Measurements from ENCODE around the gene TADA2A.

TADA2A gene

GRCh38 chr17:37506678-37507077 lies 100.0 kb downstream of the TADA2A start:
- H3K9me3 ChIP-seq (ENCODE audit: control insufficient read depth, insufficient read depth, low read depth, low read length): no peaks in the 10 kb centered on the region
- no peak overlapping the region for H3K27ac ChIP-seq (ENCODE audit: extremely low read depth, low read depth, low read length)
- peaks cover 6 to 20% of the 10 kb centered on the region in 2 experiments; a peak in 2 of 3 replicates for H3K36me3 ChIP-seq (ENCODE audit: control insufficient read depth in 2 of 2, insufficient read depth in 1 of 2, low read length in 2 of 2)
- TF ChIP-seq ZNF677 (tag by site-specific recombination; IDR thresholded peaks at IDR 0.05) (no peak), ZNF600 (tag by site-specific recombination; IDR thresholded peaks at IDR 0.05) (peak; percentile 71; the same call in 1 of the 2 replicates)
- TF ChIP-seq, protein P1, sequence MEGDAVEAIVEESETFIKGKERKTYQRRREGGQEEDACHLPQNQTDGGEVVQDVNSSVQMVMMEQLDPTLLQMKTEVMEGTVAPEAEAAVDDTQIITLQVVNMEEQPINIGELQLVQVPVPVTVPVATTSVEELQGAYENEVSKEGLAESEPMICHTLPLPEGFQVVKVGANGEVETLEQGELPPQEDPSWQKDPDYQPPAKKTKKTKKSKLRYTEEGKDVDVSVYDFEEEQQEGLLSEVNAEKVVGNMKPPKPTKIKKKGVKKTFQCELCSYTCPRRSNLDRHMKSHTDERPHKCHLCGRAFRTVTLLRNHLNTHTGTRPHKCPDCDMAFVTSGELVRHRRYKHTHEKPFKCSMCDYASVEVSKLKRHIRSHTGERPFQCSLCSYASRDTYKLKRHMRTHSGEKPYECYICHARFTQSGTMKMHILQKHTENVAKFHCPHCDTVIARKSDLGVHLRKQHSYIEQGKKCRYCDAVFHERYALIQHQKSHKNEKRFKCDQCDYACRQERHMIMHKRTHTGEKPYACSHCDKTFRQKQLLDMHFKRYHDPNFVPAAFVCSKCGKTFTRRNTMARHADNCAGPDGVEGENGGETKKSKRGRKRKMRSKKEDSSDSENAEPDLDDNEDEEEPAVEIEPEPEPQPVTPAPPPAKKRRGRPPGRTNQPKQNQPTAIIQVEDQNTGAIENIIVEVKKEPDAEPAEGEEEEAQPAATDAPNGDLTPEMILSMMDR (tag by site-specific recombination; IDR thresholded peaks at IDR 0.05): peak; percentile 66
- POLR2A ChIA-PET: no interaction called here
- H3K4me3 ChIP-seq (ENCODE audit: low read depth, low read length): no peak overlapping the region
- H3K4me1 ChIP-seq (ENCODE audit: control insufficient read depth, insufficient read depth, low read length): no peaks in the 10 kb centered on the region
- CTCF ChIA-PET: interaction anchor here (0.6 to 2.4 kb wide), 6 partner anchors 12 to 264 kb away, joined by 3 to 9 read pairs (median 4); no protein-coding TSS in a partner anchor

GRCh38 chr17:37507111-37507510 lies 100.4 kb downstream of the TADA2A start:
- ChIA-PET POLR2A (no interaction called here), CTCF (interaction anchor here (0.6 to 2.4 kb wide), 6 partner anchors 12 to 271 kb away, joined by 3 to 9 read pairs (median 4); no protein-coding TSS in a partner anchor)
- TF ChIP-seq TCF7L2 (IDR thresholded peaks at IDR 0.05; ENCODE audit: borderline replicate concordance, low read depth, low read length): no peak
- no peak for TF ChIP-seq ZNF658 (tag by site-specific recombination; IDR thresholded peaks at IDR 0.05)
- TF ChIP-seq HOXD13 (CRISPR knock-in tag; IDR thresholded peaks at IDR 0.05; ENCODE audit: borderline replicate concordance): no peak
- Histone ChIP-seq H3K4me1 (ENCODE audit: control insufficient read depth, insufficient read depth, low read length) (no peaks in the 10 kb centered on the region), H3K9me3 (ENCODE audit: control insufficient read depth, insufficient read depth, low read depth, low read length) (no peaks in the 10 kb centered on the region), H3K36me3 (ENCODE audit: control insufficient read depth in 2 of 2, insufficient read depth in 1 of 2, low read length in 2 of 2) (peaks cover 6 to 23% of the 10 kb centered on the region in 2 experiments; a peak in 2 of 3 replicates), H3K4me3 (ENCODE audit: low read depth, low read length) (no peak overlapping the region), H3K27ac (ENCODE audit: extremely low read depth, low read depth, low read length) (no peak overlapping the region)

- POLR2A ChIA-PET: no interaction called here
- CTCF ChIA-PET: interaction anchor here (1.2 kb wide), 1 partner anchor 59 kb away, joined by 4 read pairs; no protein-coding TSS in a partner anchor
- Histone ChIP-seq H3K4me3 (ENCODE audit: low read depth, low read length) (no peak overlapping the region), H3K9me3 (ENCODE audit: control insufficient read depth, insufficient read depth, low read depth, low read length) (no peaks in the 10 kb centered on the region), H3K36me3 (ENCODE audit: control insufficient read depth in 2 of 2, insufficient read depth in 1 of 2, low read length in 2 of 2) (peaks cover 9 to 41% of the 10 kb centered on the region in 2 experiments), H3K27ac (ENCODE audit: extremely low read depth, low read depth, low read length) (no peak overlapping the region), H3K4me1 (ENCODE audit: control insufficient read depth, insufficient read depth, low read length) (peaks cover 7% of the 10 kb centered on the region)
- TF ChIP-seq GFI1B (tag by site-specific recombination; IDR thresholded peaks at IDR 0.05) (no peak), ZNF624 (tag by site-specific recombination; IDR thresholded peaks at IDR 0.05) (no peak), PRDM10 (tag by site-specific recombination; IDR thresholded peaks at IDR 0.05) (no peak), ZNF394 (tag by site-specific recombination; IDR thresholded peaks at IDR 0.05; ENCODE audit: borderline replicate concordance) (no peak), ZNF214 (tag by site-specific recombination; IDR thresholded peaks at IDR 0.05; ENCODE audit: borderline replicate concordance) (no peak), ZNF221 (tag by site-specific recombination; IDR thresholded peaks at IDR 0.05; ENCODE audit: borderline replicate concordance) (no peak)
- TF ChIP-seq, protein P2, sequence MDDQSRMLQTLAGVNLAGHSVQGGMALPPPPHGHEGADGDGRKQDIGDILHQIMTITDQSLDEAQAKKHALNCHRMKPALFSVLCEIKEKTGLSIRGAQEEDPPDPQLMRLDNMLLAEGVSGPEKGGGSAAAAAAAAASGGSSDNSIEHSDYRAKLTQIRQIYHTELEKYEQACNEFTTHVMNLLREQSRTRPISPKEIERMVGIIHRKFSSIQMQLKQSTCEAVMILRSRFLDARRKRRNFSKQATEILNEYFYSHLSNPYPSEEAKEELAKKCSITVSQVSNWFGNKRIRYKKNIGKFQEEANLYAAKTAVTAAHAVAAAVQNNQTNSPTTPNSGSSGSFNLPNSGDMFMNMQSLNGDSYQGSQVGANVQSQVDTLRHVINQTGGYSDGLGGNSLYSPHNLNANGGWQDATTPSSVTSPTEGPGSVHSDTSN (CRISPR knock-in tag; IDR thresholded peaks at IDR 0.05): no peak
- TF ChIP-seq, protein P3, sequence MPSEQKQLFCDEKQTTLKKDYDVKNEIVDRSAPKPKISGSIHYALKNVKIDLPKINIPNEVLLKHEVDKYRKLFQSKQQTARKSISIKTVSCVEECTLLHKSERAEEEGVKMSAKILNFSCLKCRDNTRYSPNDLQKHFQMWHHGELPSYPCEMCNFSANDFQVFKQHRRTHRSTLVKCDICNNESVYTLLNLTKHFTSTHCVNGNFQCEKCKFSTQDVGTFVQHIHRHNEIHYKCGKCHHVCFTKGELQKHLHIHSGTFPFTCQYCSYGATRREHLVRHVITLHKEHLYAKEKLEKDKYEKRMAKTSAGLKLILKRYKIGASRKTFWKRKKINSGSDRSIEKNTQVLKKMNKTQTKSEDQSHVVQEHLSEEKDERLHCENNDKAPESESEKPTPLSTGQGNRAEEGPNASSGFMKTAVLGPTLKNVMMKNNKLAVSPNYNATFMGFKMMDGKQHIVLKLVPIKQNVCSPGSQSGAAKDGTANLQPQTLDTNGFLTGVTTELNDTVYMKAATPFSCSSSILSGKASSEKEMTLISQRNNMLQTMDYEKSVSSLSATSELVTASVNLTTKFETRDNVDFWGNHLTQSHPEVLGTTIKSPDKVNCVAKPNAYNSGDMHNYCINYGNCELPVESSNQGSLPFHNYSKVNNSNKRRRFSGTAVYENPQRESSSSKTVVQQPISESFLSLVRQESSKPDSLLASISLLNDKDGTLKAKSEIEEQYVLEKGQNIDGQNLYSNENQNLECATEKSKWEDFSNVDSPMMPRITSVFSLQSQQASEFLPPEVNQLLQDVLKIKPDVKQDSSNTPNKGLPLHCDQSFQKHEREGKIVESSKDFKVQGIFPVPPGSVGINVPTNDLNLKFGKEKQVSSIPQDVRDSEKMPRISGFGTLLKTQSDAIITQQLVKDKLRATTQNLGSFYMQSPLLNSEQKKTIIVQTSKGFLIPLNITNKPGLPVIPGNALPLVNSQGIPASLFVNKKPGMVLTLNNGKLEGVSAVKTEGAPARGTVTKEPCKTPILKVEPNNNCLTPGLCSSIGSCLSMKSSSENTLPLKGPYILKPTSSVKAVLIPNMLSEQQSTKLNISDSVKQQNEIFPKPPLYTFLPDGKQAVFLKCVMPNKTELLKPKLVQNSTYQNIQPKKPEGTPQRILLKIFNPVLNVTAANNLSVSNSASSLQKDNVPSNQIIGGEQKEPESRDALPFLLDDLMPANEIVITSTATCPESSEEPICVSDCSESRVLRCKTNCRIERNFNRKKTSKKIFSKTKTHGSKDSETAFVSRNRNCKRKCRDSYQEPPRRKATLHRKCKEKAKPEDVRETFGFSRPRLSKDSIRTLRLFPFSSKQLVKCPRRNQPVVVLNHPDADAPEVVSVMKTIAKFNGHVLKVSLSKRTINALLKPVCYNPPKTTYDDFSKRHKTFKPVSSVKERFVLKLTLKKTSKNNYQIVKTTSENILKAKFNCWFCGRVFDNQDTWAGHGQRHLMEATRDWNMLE (tag by site-specific recombination; conservative IDR thresholded peaks at IDR 0.05; ENCODE audit: low read depth): no peak
- TF ChIP-seq, protein P4, sequence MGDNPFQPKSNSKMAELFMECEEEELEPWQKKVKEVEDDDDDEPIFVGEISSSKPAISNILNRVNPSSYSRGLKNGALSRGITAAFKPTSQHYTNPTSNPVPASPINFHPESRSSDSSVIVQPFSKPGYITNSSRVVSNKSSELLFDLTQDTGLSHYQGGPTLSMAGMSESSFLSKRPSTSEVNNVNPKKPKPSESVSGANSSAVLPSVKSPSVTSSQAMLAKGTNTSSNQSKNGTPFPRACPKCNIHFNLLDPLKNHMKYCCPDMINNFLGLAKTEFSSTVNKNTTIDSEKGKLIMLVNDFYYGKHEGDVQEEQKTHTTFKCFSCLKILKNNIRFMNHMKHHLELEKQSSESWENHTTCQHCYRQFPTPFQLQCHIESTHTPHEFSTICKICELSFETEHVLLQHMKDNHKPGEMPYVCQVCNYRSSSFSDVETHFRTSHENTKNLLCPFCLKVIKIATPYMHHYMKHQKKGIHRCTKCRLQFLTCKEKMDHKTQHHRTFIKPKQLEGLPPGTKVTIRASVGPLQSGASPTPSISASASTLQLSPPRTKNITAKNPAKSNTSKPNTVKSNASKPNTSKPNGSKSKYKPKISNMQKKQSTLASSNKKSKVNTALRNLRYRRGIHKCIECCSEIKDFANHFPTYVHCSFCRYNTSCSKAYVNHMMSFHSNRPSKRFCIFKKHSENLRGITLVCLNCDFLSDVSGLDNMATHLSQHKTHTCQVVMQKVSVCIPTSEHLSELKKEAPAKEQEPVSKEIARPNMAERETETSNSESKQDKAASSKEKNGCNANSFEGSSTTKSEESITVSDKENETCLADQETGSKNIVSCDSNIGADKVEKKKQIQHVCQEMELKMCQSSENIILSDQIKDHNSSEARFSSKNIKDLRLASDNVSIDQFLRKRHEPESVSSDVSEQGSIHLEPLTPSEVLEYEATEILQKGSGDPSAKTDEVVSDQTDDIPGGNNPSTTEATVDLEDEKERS (tag by site-specific recombination; IDR thresholded peaks at IDR 0.05): no peak
Observed at GRCh38 chr17:37510056-37510455, 103.4 kb downstream of the TADA2A start.

Measured in HEK293 (cell line).